ENCODE results near the gene ZNF778. TPM values are rescaled to one million over a fixed set of nuclear protein-coding genes. Genes with fewer than 3 reads are reported as not detected.
"Not testable (repeated sequence)": the region's sequence is repeated elsewhere in the genome, so short reads cannot be mapped to it uniquely, and the experiment has no call there.

The ZNF778 gene
- polyA plus RNA-seq, 3 donors: 5.9 to 8.0 (median 7.5) TPM

- no peak for DNase-seq
These were observed 6.5 kb upstream of the ZNF778 start for GRCh38 chr16:89210904-89211515.

- DNase-seq: peak; percentile 78
These were observed 977 bp upstream of the ZNF778 start for GRCh38 chr16:89216315-89217137.

GRCh38 chr16:89217138-89217387 is 440 bp upstream of the ZNF778 start:
- no peak for DNase-seq

- DNase-seq: no peak
These were observed 1.9 kb downstream of the ZNF778 start for GRCh38 chr16:89219365-89219764.

GRCh38 chr16:89221604-89222003 is 4.1 kb downstream of the ZNF778 start:
- no peak for DNase-seq

- DNase-seq: no peak
These were observed 5.4 kb downstream of the ZNF778 start for GRCh38 chr16:89222931-89223330.

GRCh38 chr16:89224665-89225064 is 7.2 kb downstream of the ZNF778 start:
- DNase-seq: no peak

GRCh38 chr16:89230255-89230654 is 12.8 kb downstream of the ZNF778 start:
- no peak for DNase-seq

GRCh38 chr16:89232107-89232506 is 14.6 kb downstream of the ZNF778 start:
- DNase-seq: no peak

GRCh38 chr16:89233678-89234490 is 16.4 kb downstream of the ZNF778 start:
- DNase-seq: no peak

- no peak for DNase-seq
These were observed 20.2 kb downstream of the ZNF778 start for GRCh38 chr16:89237733-89238132.

- peak; percentile 80 for DNase-seq
These were observed 23.9 kb downstream of the ZNF778 start for GRCh38 chr16:89241187-89242007.

- DNase-seq: no peak
These were observed 25.3 kb downstream of the ZNF778 start for GRCh38 chr16:89242795-89243200.

GRCh38 chr16:89243664-89244063 is 26.2 kb downstream of the ZNF778 start:
- DNase-seq: no peak

- not testable (repeated sequence) for DNase-seq
These were observed 26.8 kb downstream of the ZNF778 start for GRCh38 chr16:89244264-89244663.

GRCh38 chr16:89244754-89245153 is 27.3 kb downstream of the ZNF778 start:
- no peak for DNase-seq

GRCh38 chr16:89246383-89246902 is 28.9 kb downstream of the ZNF778 start:
- no peak for DNase-seq

- DNase-seq: peak; percentile 62
These were observed 29.6 kb downstream of the ZNF778 start for GRCh38 chr16:89246903-89247733.

GRCh38 chr16:89247734-89248075 is 30.2 kb downstream of the ZNF778 start:
- not testable (repeated sequence) for DNase-seq

- DNase-seq: no peak
These were observed 30.9 kb downstream of the ZNF778 start for GRCh38 chr16:89248196-89248982.
